Activated CD8-positive, alpha-beta memory T cell treated with anti-CD3 and anti-CD28 coated beads, Interleukin-2, amount 10 ng/mL, durations not matched to agents 7 days and 5 days (primary cell): ENCODE measurements around the gene ZBTB45. TPM values are rescaled to one million over a fixed set of nuclear protein-coding genes. Genes with fewer than 3 reads are reported as not detected.
"Not testable (repeated sequence)": the region's sequence is repeated elsewhere in the genome, so short reads cannot be mapped to it uniquely, and the experiment has no call there.

Source experiments
- ATAC-seq: fragments of 150-1000 bp; cut with Tn5 transposase; one replicate; pipeline ENCODE4 v1.10.0; 2021; ENCODE audit warnings: moderate library complexity
- CTCF ChIA-PET: fragments of 350-600 bp; sonication (Branson Sonifier 250); formaldehyde crosslinking; loops from one replicate; lab custom pipeline; 2021; ENCODE audit warnings: antibody characterized with exemption; lab: Charles Lee
- DNase-seq: peaks from one replicate; pipeline ENCODE4 v3.0.0-alpha.2; 2020
- H3K27ac Mint-ChIP-seq: one replicate; pipeline ENCODE4 v1.8.0; 2021; ENCODE audit warnings: mild to moderate bottlenecking, mixed read lengths
- H3K27me3 Mint-ChIP-seq: one replicate; pipeline ENCODE4 v1.8.0; 2021; ENCODE audit warnings: mixed read lengths
- H3K36me3 Mint-ChIP-seq: one replicate; pipeline ENCODE4 v1.8.0; 2021; ENCODE audit warnings: mild to moderate bottlenecking, mixed read lengths
- H3K4me1 Mint-ChIP-seq: one replicate; pipeline ENCODE4 v1.8.0; 2021; ENCODE audit warnings: mixed read lengths
- H3K4me3 Mint-ChIP-seq: one replicate; pipeline ENCODE4 v1.8.0; 2021; ENCODE audit warnings: mild to moderate bottlenecking, moderate library complexity, mixed read lengths
- H3K9me3 Mint-ChIP-seq: one replicate; pipeline ENCODE4 v1.8.0; 2022; ENCODE audit warnings: low read depth, mixed read lengths
- total RNA-seq, 2 experiments: library from RNA; stranded (reverse); gene quantifications; one replicate each; pipeline ENCODE4 v1.2.3, GENCODE V29; 2021

Gene ZBTB45
- total RNA-seq, 2 experiments from 2014 or later = 15.1 to 16.9 TPM

DNA sequence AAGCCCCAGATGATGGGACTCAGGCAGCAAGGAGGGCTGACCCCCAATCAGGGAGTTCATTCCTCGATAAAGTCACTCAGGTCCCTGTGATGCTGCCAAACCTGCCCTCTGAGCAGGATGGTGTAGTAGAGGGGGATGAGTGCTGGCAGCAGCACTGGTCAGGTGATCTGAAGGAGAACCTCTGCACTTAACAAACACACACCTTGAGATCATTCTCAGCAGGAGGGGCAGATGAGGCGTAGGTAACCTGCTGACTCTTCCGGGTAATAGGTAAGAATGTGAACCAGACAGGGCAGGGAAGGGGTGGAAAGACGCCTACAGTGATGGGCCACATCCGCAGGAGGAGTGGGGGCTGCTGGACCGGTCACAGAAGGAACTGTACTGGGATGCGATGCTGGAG is 40.3 kb downstream of the ZBTB45 start:
- H3K36me3 Mint-ChIP-seq = peaks cover 5% of the 10 kb centered on the region
- peak overlapping the region; percentile 2 for H3K27ac Mint-ChIP-seq
- ATAC-seq = no peak
- H3K4me1 Mint-ChIP-seq = peaks cover 34% of the 10 kb centered on the region
- H3K27me3 Mint-ChIP-seq = no peaks in the 10 kb centered on the region
- H3K9me3 Mint-ChIP-seq = no peaks in the 10 kb centered on the region
- CTCF ChIA-PET = interaction anchor here (2.0 kb wide), 1 partner anchor 9 kb away, joined by 5 read pairs; no protein-coding TSS in a partner anchor
- DNase-seq = no peak
- H3K4me3 Mint-ChIP-seq = no peak overlapping the region

DNA sequence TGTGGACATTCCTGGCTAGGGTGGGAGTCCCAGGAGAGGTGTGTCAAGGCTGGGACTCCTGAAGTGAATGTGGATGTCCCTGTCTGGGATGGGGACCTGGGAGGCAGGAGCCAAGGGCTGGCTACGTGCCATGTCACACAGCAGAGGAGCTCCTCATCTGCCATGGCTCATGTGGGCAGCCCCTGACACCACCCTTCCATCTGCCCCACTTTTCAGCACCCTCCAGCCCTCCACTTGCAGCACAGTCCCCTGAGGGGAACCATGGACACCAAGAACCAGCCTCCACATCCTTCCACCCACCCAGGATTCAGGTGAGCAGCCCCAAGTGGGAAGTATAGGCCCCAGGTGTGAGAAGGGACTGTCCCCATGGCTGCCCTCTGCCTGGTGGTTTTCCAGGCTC is 41.7 kb downstream of the ZBTB45 start:
- no peak for ATAC-seq
- no peak overlapping the region for H3K4me3 Mint-ChIP-seq
- DNase-seq = no peak
- H3K9me3 Mint-ChIP-seq = no peaks in the 10 kb centered on the region
- peaks cover 4% of the 10 kb centered on the region for H3K36me3 Mint-ChIP-seq
- CTCF ChIA-PET = interaction anchor here (1.5 kb wide), 1 partner anchor 42 kb away, joined by 3 read pairs; the partner anchor contains the start of gene ZBTB45
- peaks cover 37% of the 10 kb centered on the region for H3K4me1 Mint-ChIP-seq
- H3K27ac Mint-ChIP-seq = peak overlapping the region; percentile 96
- no peaks in the 10 kb centered on the region for H3K27me3 Mint-ChIP-seq

DNA sequence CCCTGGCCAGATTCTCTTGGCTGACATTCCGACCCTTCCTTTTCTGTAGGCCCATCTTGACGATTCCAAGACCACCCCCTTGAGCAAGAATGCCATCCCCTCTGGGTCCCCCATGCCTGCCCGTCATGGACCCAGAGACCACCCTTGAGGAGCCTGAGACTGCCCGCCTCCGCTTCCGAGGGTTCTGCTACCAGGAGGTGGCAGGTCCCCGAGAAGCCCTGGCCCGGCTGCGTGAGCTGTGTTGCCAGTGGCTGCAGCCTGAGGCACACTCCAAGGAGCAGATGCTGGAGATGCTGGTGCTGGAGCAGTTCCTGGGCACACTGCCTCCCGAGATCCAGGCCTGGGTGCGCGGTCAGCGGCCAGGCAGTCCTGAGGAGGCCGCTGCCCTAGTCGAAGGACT is 42.5 kb downstream of the ZBTB45 start:
- H3K27me3 Mint-ChIP-seq = no peaks in the 10 kb centered on the region
- ATAC-seq (no peak), DNase-seq (no peak)
- CTCF ChIA-PET = interaction anchor here (1.5 kb wide), 1 partner anchor 43 kb away, joined by 3 read pairs; the partner anchor contains the start of gene ZBTB45
- no peaks in the 10 kb centered on the region for H3K9me3 Mint-ChIP-seq
- H3K4me3 Mint-ChIP-seq = peak overlapping the region; percentile 82
- peak overlapping the region; percentile 96 for H3K27ac Mint-ChIP-seq
- H3K36me3 Mint-ChIP-seq = peaks cover 8% of the 10 kb centered on the region
- H3K4me1 Mint-ChIP-seq = peaks cover 32% of the 10 kb centered on the region

DNA sequence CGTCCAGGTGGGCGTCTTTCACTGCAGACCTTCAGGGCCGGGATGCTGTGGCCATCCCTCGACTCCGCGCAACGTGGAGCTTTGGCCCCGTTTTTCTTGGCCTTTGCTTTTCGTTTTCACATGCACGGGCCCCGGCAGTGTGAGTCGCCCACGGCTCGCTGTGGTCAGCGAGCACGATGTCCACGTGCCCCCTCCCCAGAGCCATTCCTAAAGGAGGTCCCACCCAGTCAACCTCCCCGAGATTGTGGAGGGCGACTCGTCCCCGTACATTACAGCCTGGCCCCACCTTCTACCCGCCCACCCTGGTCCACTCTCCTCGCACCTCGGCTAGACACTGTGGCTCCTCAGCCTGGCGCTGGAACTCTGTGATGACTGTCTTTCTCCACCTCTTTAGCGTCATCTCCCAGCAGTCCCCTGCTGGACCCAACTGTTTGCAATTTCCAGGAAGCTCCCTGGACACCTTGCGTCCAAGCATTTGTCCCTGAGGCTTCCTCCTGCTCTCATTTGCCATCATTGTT is 43.1 kb downstream of the ZBTB45 start:
- ATAC-seq (no peak), DNase-seq (peak; percentile 56)
- H3K27me3 Mint-ChIP-seq = no peaks in the 10 kb centered on the region
- H3K36me3 Mint-ChIP-seq = peaks cover 9% of the 10 kb centered on the region
- peaks cover 31% of the 10 kb centered on the region for H3K4me1 Mint-ChIP-seq
- peak overlapping the region; percentile 96 for H3K27ac Mint-ChIP-seq
- peak overlapping the region; percentile 82 for H3K4me3 Mint-ChIP-seq
- H3K9me3 Mint-ChIP-seq = no peaks in the 10 kb centered on the region
- CTCF ChIA-PET = interaction anchor here (1.0 to 1.5 kb wide), 2 partner anchors 38 to 43 kb away, joined by 3 read pairs; partner anchors contain the start of gene ZBTB45

DNA sequence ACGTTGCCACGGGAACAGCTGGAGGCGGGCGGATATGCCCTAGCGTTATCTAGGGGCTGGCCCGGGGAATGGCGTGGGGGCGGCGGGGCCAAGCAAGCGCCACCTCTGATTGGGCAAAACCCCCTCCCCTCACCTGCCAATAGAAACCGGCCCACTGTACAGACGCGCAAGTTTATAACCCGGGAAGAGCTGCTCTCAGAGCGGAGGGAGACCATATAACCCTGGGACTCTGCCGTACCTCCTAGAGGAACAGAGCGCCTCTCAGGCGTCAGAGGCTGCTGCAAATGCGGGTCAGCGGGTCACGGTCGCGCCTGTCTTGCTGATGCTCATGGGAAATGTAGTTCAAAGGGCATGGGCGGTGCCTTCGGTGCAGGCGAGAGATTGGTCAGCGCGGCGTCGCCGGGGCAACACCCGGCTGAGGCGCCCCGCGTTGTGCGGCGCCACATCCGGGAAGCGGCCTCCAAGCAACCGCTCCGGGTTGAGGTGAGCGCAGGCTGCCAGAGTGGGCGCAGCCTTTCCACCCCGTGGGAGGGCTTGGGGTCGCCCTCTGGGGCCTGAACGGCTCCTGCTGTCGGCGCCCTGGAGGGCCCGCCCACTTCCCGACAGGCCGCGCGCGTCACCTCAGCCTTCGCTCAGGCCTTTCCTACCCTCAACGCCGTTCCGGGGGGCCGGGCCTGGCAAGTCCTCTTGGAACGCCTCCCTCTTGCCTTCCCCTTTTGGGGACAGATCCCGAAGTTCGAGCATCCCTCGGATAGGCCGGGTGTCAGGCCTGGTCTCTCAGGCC is 43.7 kb downstream of the ZBTB45 start, which contains the start of gene ZNF446:
Gene ZNF446, plus strand, starts transcription at position 639 of the 784 bp plus-strand sequence. CDS start 867 bp downstream, outside the sequence.
- Mint-ChIP-seq H3K4me3 (peak within 1 kb of the TSS; percentile 82), H3K9me3 (no peaks in the 10 kb centered on the region), H3K27ac (peak within 1 kb of the TSS; percentile 96), H3K36me3 (peaks cover 9% of the 10 kb centered on the region), H3K4me1 (peaks cover 31% of the 10 kb centered on the region), H3K27me3 (no peaks in the 10 kb centered on the region)
- peak; percentile 87 for ATAC-seq
- DNase-seq = peak; percentile 99
- CTCF ChIA-PET = interaction anchor here (0.9 to 1.8 kb wide), 5 partner anchors 13 to 129 kb away, joined by 3 to 6 read pairs (median 3); partner anchors contain the start of gene ZBTB45

DNA sequence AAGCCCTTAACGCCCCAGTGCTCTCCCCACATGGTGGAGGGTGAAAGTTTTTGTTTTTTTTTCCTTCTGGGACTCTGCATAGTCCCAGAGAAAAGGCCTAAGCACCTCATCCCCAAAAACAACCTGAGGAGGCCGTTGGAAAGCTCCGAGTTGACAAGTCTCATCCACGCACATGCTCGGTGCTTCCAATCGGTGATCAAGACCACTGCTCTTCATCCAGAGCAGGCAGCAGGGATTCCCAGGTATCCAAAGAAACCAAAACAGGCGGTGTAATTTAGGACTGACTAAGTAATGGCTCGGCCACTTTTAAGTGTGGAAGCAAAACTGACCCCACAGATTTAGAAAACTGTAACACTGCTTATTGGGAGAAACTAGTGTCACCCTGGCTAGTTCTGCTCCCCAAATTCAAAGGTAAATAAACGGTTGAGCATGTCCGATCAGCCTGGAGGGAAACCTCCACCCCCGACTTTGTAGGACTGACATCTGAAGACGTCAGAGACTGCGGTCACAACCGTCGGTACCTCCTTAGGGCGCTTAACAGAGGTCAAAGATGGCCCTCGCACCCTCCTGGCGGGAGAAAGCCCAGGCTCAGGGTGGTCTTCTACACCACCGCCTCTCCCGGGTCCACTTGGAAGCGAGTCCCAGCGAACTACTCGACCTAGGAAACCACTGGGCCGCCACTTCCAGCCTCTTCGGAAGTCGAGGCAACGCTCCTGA is 44.5 kb downstream of the ZBTB45 start:
- H3K4me3 Mint-ChIP-seq = peak overlapping the region; percentile 82
- CTCF ChIA-PET = interaction anchor here (0.9 to 1.8 kb wide), 4 partner anchors 14 to 128 kb away, joined by 3 to 6 read pairs (median 4); partner anchors contain the start of gene ZBTB45
- peak; percentile 17 for ATAC-seq
- H3K27me3 Mint-ChIP-seq = no peaks in the 10 kb centered on the region
- peaks cover 15% of the 10 kb centered on the region for H3K36me3 Mint-ChIP-seq
- no peak for DNase-seq
- H3K9me3 Mint-ChIP-seq = no peaks in the 10 kb centered on the region
- peak overlapping the region; percentile 96 for H3K27ac Mint-ChIP-seq
- peaks cover 31% of the 10 kb centered on the region for H3K4me1 Mint-ChIP-seq

DNA sequence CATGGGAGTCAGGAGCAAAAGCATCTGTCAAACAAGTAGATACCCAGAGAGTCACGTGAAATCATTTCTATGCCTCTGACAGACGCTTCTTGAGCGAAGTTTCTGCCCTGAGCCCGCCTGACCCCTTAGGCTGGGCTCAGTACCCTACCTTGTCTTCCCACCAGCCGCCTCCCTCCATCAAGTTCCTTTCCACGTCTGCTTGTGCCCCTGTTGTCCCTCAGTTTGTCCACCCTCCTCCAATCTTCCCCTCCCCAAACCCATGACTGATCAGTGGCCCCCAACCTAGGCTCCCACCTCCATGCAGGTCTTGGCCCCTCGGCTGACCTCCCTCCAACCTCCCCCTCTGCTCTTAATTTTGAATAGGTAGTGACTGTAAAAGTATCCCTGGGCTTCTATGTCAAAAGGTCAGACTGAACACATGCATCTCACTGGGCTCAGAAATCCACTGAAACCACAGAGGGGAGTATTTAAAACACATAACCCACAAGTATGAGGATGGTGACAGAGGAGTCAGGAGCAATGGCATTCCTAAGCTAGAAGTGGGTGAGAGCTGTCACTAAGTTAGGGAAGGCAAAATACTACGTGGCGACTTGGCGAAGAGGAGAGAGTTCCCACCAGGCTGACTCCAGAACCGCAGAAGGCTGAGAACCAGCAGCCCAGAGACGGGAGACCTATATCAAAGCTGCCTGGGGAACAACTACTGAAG is 45.2 kb downstream of the ZBTB45 start:
- Mint-ChIP-seq H3K36me3 (peaks cover 15% of the 10 kb centered on the region), H3K27ac (peak overlapping the region; percentile 24), H3K4me3 (peak overlapping the region; percentile 82), H3K9me3 (no peaks in the 10 kb centered on the region), H3K27me3 (no peaks in the 10 kb centered on the region), H3K4me1 (peaks cover 31% of the 10 kb centered on the region)
- ATAC-seq = no peak
- no peak for DNase-seq
- CTCF ChIA-PET = interaction anchor here (1.8 kb wide), 1 partner anchor 15 kb away, joined by 5 read pairs; no protein-coding TSS in a partner anchor

DNA sequence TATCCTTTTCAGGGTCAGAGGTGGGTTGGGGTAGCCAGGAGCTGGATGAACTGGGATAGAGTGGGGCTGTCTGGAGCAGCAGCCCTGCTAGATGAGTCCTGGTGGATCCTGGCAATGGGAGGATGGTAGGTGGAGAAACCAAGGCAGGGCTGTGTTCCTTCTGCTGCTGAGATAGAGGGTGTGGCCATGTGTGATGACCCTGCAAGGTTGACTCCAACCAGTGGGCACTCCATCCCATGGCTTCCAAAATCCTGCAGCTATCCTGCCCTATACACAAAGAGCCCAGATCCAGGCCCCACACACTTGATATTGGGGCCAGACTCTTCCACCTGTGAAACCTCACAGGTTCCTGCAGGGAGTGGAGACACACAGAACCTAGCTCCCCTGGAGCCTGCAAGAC is 45.8 kb downstream of the ZBTB45 start:
- CTCF ChIA-PET = no interaction called here
- DNase-seq (no peak), ATAC-seq (no peak)
- Mint-ChIP-seq H3K9me3 (no peaks in the 10 kb centered on the region), H3K27ac (no peak overlapping the region), H3K36me3 (peaks cover 15% of the 10 kb centered on the region), H3K27me3 (no peaks in the 10 kb centered on the region), H3K4me3 (no peak overlapping the region), H3K4me1 (peaks cover 31% of the 10 kb centered on the region)

DNA sequence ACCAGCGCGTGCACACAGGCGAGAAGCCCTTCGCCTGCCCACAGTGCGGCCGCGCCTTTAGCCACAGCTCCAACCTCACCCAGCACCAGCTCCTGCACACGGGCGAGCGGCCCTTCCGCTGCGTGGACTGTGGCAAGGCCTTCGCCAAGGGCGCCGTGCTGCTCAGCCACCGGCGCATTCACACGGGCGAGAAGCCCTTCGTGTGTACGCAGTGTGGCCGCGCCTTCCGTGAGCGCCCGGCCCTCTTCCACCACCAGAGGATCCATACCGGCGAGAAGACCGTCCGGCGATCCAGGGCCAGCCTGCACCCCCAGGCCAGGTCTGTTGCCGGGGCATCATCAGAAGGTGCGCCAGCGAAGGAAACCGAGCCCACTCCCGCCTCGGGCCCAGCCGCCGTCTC is 47.9 kb downstream of the ZBTB45 start:
- no peak overlapping the region for H3K4me3 Mint-ChIP-seq

DNA sequence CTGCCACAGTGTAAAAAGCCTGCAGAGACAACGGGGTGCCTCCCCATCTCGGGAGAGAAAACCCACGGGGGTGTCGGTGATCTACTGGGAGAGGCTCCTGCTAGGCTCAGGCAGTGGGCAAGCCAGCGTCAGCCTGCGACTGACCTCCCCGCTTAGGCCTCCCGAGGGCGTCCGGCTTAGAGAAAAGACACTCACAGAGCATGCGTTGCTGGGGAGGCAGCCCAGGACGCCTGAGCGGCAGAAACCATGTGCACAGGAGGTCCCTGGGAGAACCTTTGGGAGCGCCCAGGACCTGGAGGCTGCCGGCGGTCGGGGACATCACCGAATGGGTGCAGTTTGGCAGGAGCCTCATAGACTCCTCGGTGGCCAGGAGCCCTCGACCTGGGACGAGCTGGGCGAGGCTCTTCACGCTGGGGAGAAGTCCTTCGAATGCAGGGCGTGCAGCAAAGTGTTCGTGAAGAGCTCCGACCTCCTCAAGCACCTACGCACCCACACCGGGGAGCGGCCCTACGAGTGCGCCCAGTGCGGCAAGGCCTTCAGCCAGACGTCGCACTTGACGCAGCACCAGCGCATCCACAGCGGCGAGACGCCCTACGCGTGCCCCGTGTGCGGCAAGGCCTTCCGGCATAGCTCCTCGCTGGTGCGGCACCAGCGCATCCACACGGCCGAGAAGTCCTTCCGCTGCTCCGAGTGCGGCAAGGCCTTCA is 48.6 kb downstream of the ZBTB45 start:
- CTCF ChIA-PET, ATAC-seq, H3K4me3 Mint-ChIP-seq, H3K9me3 Mint-ChIP-seq, H3K27ac Mint-ChIP-seq, DNase-seq, H3K27me3 Mint-ChIP-seq: not testable (repeated sequence)
- Mint-ChIP-seq H3K36me3 (peaks cover 17% of the 10 kb centered on the region), H3K4me1 (peaks cover 34% of the 10 kb centered on the region)

More for the DNA sequence above, 47.9 kb downstream of the ZBTB45 start:
- H3K36me3 Mint-ChIP-seq = peaks cover 17% of the 10 kb centered on the region
- peaks cover 33% of the 10 kb centered on the region for H3K4me1 Mint-ChIP-seq
- no peak for DNase-seq
- no peak overlapping the region for H3K27ac Mint-ChIP-seq
- H3K9me3 Mint-ChIP-seq = no peaks in the 10 kb centered on the region
- CTCF ChIA-PET = no interaction called here
- peaks cover under 1% of the 10 kb centered on the region for H3K27me3 Mint-ChIP-seq
- ATAC-seq = no peak

DNA sequence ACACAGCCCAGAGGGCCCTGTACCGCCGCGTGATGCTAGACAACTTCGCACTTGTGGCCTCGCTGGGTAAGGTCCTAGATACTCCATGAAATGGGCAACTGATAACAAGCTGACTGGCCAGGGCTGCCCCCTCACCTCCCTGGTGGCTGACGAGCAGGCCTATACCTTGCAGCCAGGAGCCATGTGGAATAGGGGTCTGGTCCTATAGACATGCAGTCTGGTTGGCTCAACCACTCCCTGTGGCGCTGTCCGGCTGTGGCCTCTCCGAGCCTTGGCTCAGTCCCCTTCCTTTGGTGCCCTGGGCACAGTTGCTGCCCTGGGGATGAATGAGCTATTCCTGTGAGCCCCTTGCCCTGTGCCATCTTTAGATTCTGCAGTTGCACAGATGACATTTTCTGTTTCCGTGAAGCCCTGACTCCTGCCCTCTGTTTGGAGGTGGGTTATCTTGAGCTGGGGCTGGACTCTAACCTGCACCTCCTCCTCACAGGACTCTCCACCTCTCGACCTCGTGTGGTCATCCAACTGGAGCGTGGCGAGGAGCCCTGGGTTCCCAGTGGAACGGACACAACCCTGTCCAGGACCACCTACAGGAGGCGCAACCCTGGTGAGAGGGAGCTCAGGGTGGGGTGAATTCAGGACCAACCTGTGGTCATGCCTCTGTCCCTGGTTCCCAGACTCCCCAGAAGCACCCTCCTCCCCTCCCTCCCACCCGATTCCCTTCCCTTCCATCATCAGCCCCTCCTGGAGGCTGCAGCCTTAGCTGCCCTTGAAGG is 50.2 kb downstream of the ZBTB45 start:
- CTCF ChIA-PET = interaction anchor here (1.2 to 3.1 kb wide), 4 partner anchors 20 to 50 kb away, joined by 3 to 10 read pairs (median 4); partner anchors contain the start of genes ZBTB45 and ZNF132
- DNase-seq (no peak), ATAC-seq (no peak)
- H3K4me3 Mint-ChIP-seq = no peak overlapping the region
- peaks cover 2% of the 10 kb centered on the region for H3K27me3 Mint-ChIP-seq
- peaks cover 24% of the 10 kb centered on the region for H3K4me1 Mint-ChIP-seq
- peaks cover 17% of the 10 kb centered on the region for H3K36me3 Mint-ChIP-seq
- H3K27ac Mint-ChIP-seq = no peak overlapping the region
- H3K9me3 Mint-ChIP-seq = no peaks in the 10 kb centered on the region
